Posterior cingulate gyrus (tissue), 11 donors: ENCODE results near the gene DEPDC7.
A peak's percentile ranks its signal among the peaks of the same experiment; 100 is the strongest.
"Not testable (repeated sequence)": the region's sequence is repeated elsewhere in the genome, so short reads cannot be mapped to it uniquely, and the experiment has no call there.

ENCODE experiments used
- DNase-seq, 10 donors: peaks; one replicate each; pipeline versions ENCODE4 v3.0.0 to v3.0.0-alpha.2; 2020 to 2021; ENCODE audit warnings: mixed read lengths in 3 of 10
- intact Hi-C: fragments of 100-400 bp; cut with DNase I; formaldehyde crosslinking; loops from one replicate; pipeline ENCODE4 v1.15.1; 2023

Gene DEPDC7

GRCh38 chr11:33021501-33021900 lies 5.8 kb downstream of the DEPDC7 start:
- intact Hi-C loops: no loop called here
- DNase-seq: no peak

- intact Hi-C loops: no loop called here
- DNase-seq: no peak
Measured at GRCh38 chr11:33021937-33022336, 6.3 kb downstream of the DEPDC7 start.

- DNase-seq: no peak
- intact Hi-C loops: no loop called here
Measured at GRCh38 chr11:33025339-33025722, 9.7 kb downstream of the DEPDC7 start.

GRCh38 chr11:33027233-33027632 lies 11.6 kb downstream of the DEPDC7 start:
- no peak for DNase-seq
- intact Hi-C loops: no loop called here

GRCh38 chr11:33027846-33028536 lies 12.3 kb downstream of the DEPDC7 start:
- DNase-seq: no peak
- intact Hi-C loops: no loop called here

- no peak for DNase-seq
- intact Hi-C loops: no loop called here
Measured at GRCh38 chr11:33028537-33028914, 12.8 kb downstream of the DEPDC7 start.

- DNase-seq, intact Hi-C loops: not testable (repeated sequence)
Measured at GRCh38 chr11:33029218-33029617, 13.5 kb downstream of the DEPDC7 start.

- no peak for DNase-seq
- intact Hi-C loops: no loop called here
Measured at GRCh38 chr11:33033493-33033892, 17.8 kb downstream of the DEPDC7 start.

- no peak for DNase-seq
- intact Hi-C loops: loop anchor here (5.0 kb wide), 2 partner anchors 143 to 222 kb away; partner anchors contain the start of genes HIPK3 and QSER1
Measured at GRCh38 chr11:33035011-33035410, 19.3 kb downstream of the DEPDC7 start.

- intact Hi-C loops: loop anchor here (2.0 to 5.0 kb wide), 3 partner anchors 121 to 218 kb away; partner anchors contain the start of genes CSTF3, HIPK3 and QSER1
- DNase-seq: peak; percentile 91 to 99 (median 93)
Measured at GRCh38 chr11:33039274-33040032, 23.8 kb downstream of the DEPDC7 start, which contains the start of gene TCP11L1. Gene TCP11L1 (plus strand): TSS chr11:33039572. CDS start chr11:33043774, 4,202 bp downstream.

GRCh38 chr11:33040033-33040861 lies 24.6 kb downstream of the DEPDC7 start:
- DNase-seq: peak in 1 of 10 donors; percentile 7
- intact Hi-C loops: no loop called here

GRCh38 chr11:33040862-33041453 lies 25.3 kb downstream of the DEPDC7 start:
- DNase-seq: no peak
- intact Hi-C loops: no loop called here

GRCh38 chr11:33043221-33043830 lies 27.6 kb downstream of the DEPDC7 start:
- no peak for DNase-seq
- intact Hi-C loops: no loop called here

- no peak for DNase-seq
Measured at GRCh38 chr11:33044285-33044756, 28.6 kb downstream of the DEPDC7 start.

GRCh38 chr11:33045551-33046255 lies 30.0 kb downstream of the DEPDC7 start:
- intact Hi-C loops: no loop called here
- DNase-seq: no peak

More at GRCh38 chr11:33044285-33044756, 28.6 kb downstream of the DEPDC7 start:
- intact Hi-C loops: no loop called here

- DNase-seq, intact Hi-C loops: not testable (repeated sequence)
Measured at GRCh38 chr11:33048701-33049100, 33.0 kb downstream of the DEPDC7 start.

GRCh38 chr11:33049565-33050408 lies 34.1 kb downstream of the DEPDC7 start:
- intact Hi-C loops, DNase-seq: not testable (repeated sequence)

GRCh38 chr11:33052231-33052630 lies 36.6 kb downstream of the DEPDC7 start:
- DNase-seq: no peak
- intact Hi-C loops: no loop called here
